T-helper 2 cell treated with Interferon-gamma antibody and Interleukin-4, amounts not matched to agents 100 ng/mL and 5 ng/mL, for 36 hours (primary cell): ENCODE data around the gene SLC9A9. TPM values are rescaled to one million over a fixed set of nuclear protein-coding genes. Genes with fewer than 3 reads are reported as not detected.
"Not testable (repeated sequence)": the region's sequence is repeated elsewhere in the genome, so short reads cannot be mapped to it uniquely, and the experiment has no call there.

Experiments
- intact Hi-C: fragments of 100-400 bp; cut with micrococcal nuclease; formaldehyde crosslinking; loops from one replicate; pipeline ENCODE4 v1.15.1; 2023
- total RNA-seq: library from RNA; stranded (reverse); gene quantifications from 2 replicates; pipeline ENCODE4 v1.2.3, GENCODE V29; 2022

Gene SLC9A9
- total RNA-seq, 1 donor from 2014 or later = 13.4 TPM

- intact Hi-C loops = not testable (repeated sequence)
These were observed 331.1 kb downstream of the SLC9A9 start for GRCh38 chr3:143517131-143517530.

- intact Hi-C loops = no loop called here
These were observed 333.4 kb downstream of the SLC9A9 start for GRCh38 chr3:143514874-143515273.

- intact Hi-C loops = no loop called here
These were observed 334.2 kb downstream of the SLC9A9 start for GRCh38 chr3:143514109-143514508.

GRCh38 chr3:143511174-143511879 lies 336.9 kb downstream of the SLC9A9 start:
- intact Hi-C loops = no loop called here

GRCh38 chr3:143510601-143511000 lies 337.7 kb downstream of the SLC9A9 start:
- intact Hi-C loops = no loop called here

GRCh38 chr3:143507735-143508580 lies 340.3 kb downstream of the SLC9A9 start:
- intact Hi-C loops = no loop called here

- intact Hi-C loops = no loop called here
These were observed 342.1 kb downstream of the SLC9A9 start for GRCh38 chr3:143506190-143506589.

GRCh38 chr3:143503325-143503885 lies 344.9 kb downstream of the SLC9A9 start:
- intact Hi-C loops = no loop called here

GRCh38 chr3:143502081-143502480 lies 346.2 kb downstream of the SLC9A9 start:
- intact Hi-C loops = no loop called here

GRCh38 chr3:143497382-143497781 lies 350.9 kb downstream of the SLC9A9 start:
- intact Hi-C loops = no loop called here

GRCh38 chr3:143496191-143496590 lies 352.1 kb downstream of the SLC9A9 start:
- intact Hi-C loops = no loop called here

- intact Hi-C loops = no loop called here
These were observed 352.7 kb downstream of the SLC9A9 start for GRCh38 chr3:143495527-143495926.

- intact Hi-C loops = no loop called here
These were observed 361.7 kb downstream of the SLC9A9 start for GRCh38 chr3:143486611-143487010.

GRCh38 chr3:143484846-143485512 lies 363.3 kb downstream of the SLC9A9 start:
- intact Hi-C loops = no loop called here

GRCh38 chr3:143483214-143483613 lies 365.1 kb downstream of the SLC9A9 start:
- intact Hi-C loops = no loop called here

- intact Hi-C loops = no loop called here
These were observed 365.9 kb downstream of the SLC9A9 start for GRCh38 chr3:143482106-143483088.

- intact Hi-C loops = no loop called here
These were observed 367.9 kb downstream of the SLC9A9 start for GRCh38 chr3:143480344-143480743.

- intact Hi-C loops = no loop called here
These were observed 368.5 kb downstream of the SLC9A9 start for GRCh38 chr3:143479727-143480126.

GRCh38 chr3:143478115-143478693 lies 370.1 kb downstream of the SLC9A9 start:
- intact Hi-C loops = no loop called here

- intact Hi-C loops = no loop called here
These were observed 371.2 kb downstream of the SLC9A9 start for GRCh38 chr3:143476965-143477640.
